Activated CD8-positive, alpha-beta T cell treated with anti-CD3 and anti-CD28 coated beads for 36 hours (primary cell): ENCODE results near the gene IRF2BP1. TPM values are rescaled to one million over a fixed set of nuclear protein-coding genes. Genes with fewer than 3 reads are reported as not detected.

Source experiments
- ATAC-seq: fragments of 200-7000 bp; cut with Tn5 transposase; one replicate; pipeline ENCODE4 v1.10.0; 2021; ENCODE audit warnings: mild to moderate bottlenecking, moderate library complexity
- CTCF ChIA-PET: fragments of 350-600 bp; sonication (Branson Sonifier 250); formaldehyde crosslinking; loops from one replicate; lab custom pipeline; 2021; ENCODE audit warnings: antibody characterized with exemption; lab: Charles Lee
- POLR2A ChIA-PET: fragments of 350-600 bp; sonication (Branson Sonifier 250); formaldehyde crosslinking; loops from one replicate; lab custom pipeline; 2021; ENCODE audit warnings: antibody characterized with exemption; lab: Charles Lee
- DNase-seq: peaks from one replicate; pipeline ENCODE4 v3.0.0-alpha.2; 2020
- H3K27ac Mint-ChIP-seq: one replicate; pipeline ENCODE4 v1.8.0; 2021; ENCODE audit warnings: mild to moderate bottlenecking, mixed read lengths
- H3K27me3 Mint-ChIP-seq: one replicate; pipeline ENCODE4 v1.8.0; 2021; ENCODE audit warnings: mixed read lengths
- H3K36me3 Mint-ChIP-seq: one replicate; pipeline ENCODE4 v1.8.0; 2021; ENCODE audit warnings: low read depth, mixed read lengths
- H3K4me1 Mint-ChIP-seq: one replicate; pipeline ENCODE4 v1.8.0; 2021; ENCODE audit warnings: low read depth, mixed read lengths
- H3K4me3 Mint-ChIP-seq: one replicate; pipeline ENCODE4 v1.8.0; 2021; ENCODE audit warnings: mild to moderate bottlenecking, moderate library complexity, mixed read lengths
- H3K9me3 Mint-ChIP-seq: one replicate; pipeline ENCODE4 v1.8.0; 2021; ENCODE audit warnings: mixed read lengths
- CTCF ChIP-seq: fragments of 200-600 bp; IDR thresholded peaks from one replicate; pipeline ENCODE4 v1.8.0; 2022; ENCODE audit warnings: antibody characterized with exemption, mild to moderate bottlenecking
- intact Hi-C: fragments of 100-400 bp; cut with micrococcal nuclease; formaldehyde crosslinking; loops from one replicate; pipeline ENCODE4 v1.10.0; 2022
- total RNA-seq, 2 experiments: library from RNA; stranded (reverse); gene quantifications; one replicate each; pipeline ENCODE4 v1.2.3, GENCODE V29; 2021

IRF2BP1 gene
- total RNA-seq = 10 to 100 TPM; 15.3 to 17.2 TPM

- TF ChIP-seq CTCF = no peak
- ChIA-PET CTCF (interaction anchor here (0.7 to 10.1 kb wide), 9 partner anchors 9 to 117 kb away, joined by 3 to 100 read pairs (median 5); partner anchors contain the start of genes CCDC61, FOXA3, MYPOP and SIX5), POLR2A (interaction anchor here (0.6 to 2.7 kb wide), 15 partner anchors 14 to 166 kb away, joined by 3 to 24 read pairs (median 4); partner anchors contain the start of genes CCDC61, FOXA3, MYPOP and SIX5)
- H3K36me3 Mint-ChIP-seq = peaks cover 6% of the 10 kb centered on the region
- H3K27me3 Mint-ChIP-seq = no peaks in the 10 kb centered on the region
- peak within 1 kb of the TSS; percentile 84 for H3K4me3 Mint-ChIP-seq
- intact Hi-C loops = no loop called here
- ATAC-seq = peak; percentile 65
- H3K27ac Mint-ChIP-seq = peak within 1 kb of the TSS; percentile 92
- H3K9me3 Mint-ChIP-seq = no peaks in the 10 kb centered on the region
- H3K4me1 Mint-ChIP-seq = peaks cover 22% of the 10 kb centered on the region
- peak; percentile 95 for DNase-seq
These were observed at the start of gene IRF2BP1 for GRCh38 chr19:45885556-45886426. Gene IRF2BP1 (minus strand): TSS chr19:45886141. CDS start chr19:45885774, 367 bp downstream.

GRCh38 chr19:45935267-45935666 lies 49.3 kb upstream of the IRF2BP1 start:
- ATAC-seq = no peak
- DNase-seq = no peak
- no peaks in the 10 kb centered on the region for H3K9me3 Mint-ChIP-seq
- H3K36me3 Mint-ChIP-seq = no peaks in the 10 kb centered on the region
- H3K4me3 Mint-ChIP-seq = no peak overlapping the region
- POLR2A ChIA-PET = no interaction called here
- TF ChIP-seq CTCF = no peak
- no peak overlapping the region for H3K27ac Mint-ChIP-seq
- CTCF ChIA-PET = no interaction called here
- H3K27me3 Mint-ChIP-seq = peaks cover 25% of the 10 kb centered on the region
- intact Hi-C loops = no loop called here
- peaks cover 5% of the 10 kb centered on the region for H3K4me1 Mint-ChIP-seq

- CTCF ChIA-PET = no interaction called here
- DNase-seq (peak; percentile 25), ATAC-seq (no peak)
- Mint-ChIP-seq H3K9me3 (no peaks in the 10 kb centered on the region), H3K27ac (no peak overlapping the region), H3K4me1 (peaks cover 5% of the 10 kb centered on the region), H3K4me3 (no peak overlapping the region), H3K27me3 (peaks cover 23% of the 10 kb centered on the region), H3K36me3 (no peaks in the 10 kb centered on the region)
- intact Hi-C loops = no loop called here
- POLR2A ChIA-PET = no interaction called here
- TF ChIP-seq CTCF = no peak
These were observed 48.8 kb upstream of the IRF2BP1 start for GRCh38 chr19:45934551-45935230.

GRCh38 chr19:45933759-45934158 lies 47.8 kb upstream of the IRF2BP1 start:
- ChIA-PET POLR2A (no interaction called here), CTCF (interaction anchor here (1.1 to 1.2 kb wide), 2 partner anchors 51 to 117 kb away, joined by 3 read pairs; no protein-coding TSS in a partner anchor)
- intact Hi-C loops = no loop called here
- ATAC-seq (no peak), DNase-seq (no peak)
- H3K36me3 Mint-ChIP-seq = no peaks in the 10 kb centered on the region
- H3K27ac Mint-ChIP-seq = no peak overlapping the region
- no peak for TF ChIP-seq CTCF
- no peak overlapping the region for H3K4me3 Mint-ChIP-seq
- H3K27me3 Mint-ChIP-seq = peaks cover 19% of the 10 kb centered on the region
- H3K9me3 Mint-ChIP-seq = no peaks in the 10 kb centered on the region
- peaks cover under 1% of the 10 kb centered on the region for H3K4me1 Mint-ChIP-seq
